Subcutaneous adipose tissue (tissue), 4 donors: ENCODE measurements around the gene RASD2. TPM values are rescaled to one million over a fixed set of nuclear protein-coding genes. Genes with fewer than 3 reads are reported as not detected.

Source experiments
- total RNA-seq, 4 donors: library from RNA; depleted of rRNA; stranded (reverse); fragments of >200 nt; gene quantifications; one replicate each; pipeline ENCODE4 v1.1.0, GENCODE V29; 2016
- TF ChIP-seq, protein P1 (sequence below): fragments of 450-650 bp; IDR thresholded peaks from one replicate; pipeline ENCODE4 v1.5.1; 2016; ENCODE audit warnings: low read depth, mild to moderate bottlenecking, control low read depth, antibody characterized with exemption, moderate library complexity

RASD2 gene
- total RNA-seq, 4 donors from 2014 or later, result 0.16 to 1.9 (median 0.31) TPM

DNA sequence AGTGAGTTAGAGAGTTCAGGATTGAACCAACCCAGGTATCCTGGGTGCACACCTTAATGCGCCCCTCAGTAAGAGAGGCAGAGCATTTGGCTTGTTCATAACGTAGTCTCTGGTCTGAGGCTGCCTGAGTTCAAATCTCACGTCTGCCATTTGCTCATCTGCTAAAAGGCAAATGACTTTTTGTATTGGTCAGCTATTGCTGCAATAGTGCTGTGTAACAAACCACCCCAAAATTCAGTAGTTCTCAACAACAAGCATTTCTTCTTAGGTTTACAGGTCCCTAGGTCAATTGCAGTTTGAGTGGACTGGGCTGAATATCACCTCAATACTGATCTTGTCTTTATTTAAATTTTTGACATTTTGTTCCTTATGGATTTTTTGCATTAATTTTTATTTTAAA, 18.1 kb downstream of the RASD2 start:
- TF ChIP-seq, protein P1, sequence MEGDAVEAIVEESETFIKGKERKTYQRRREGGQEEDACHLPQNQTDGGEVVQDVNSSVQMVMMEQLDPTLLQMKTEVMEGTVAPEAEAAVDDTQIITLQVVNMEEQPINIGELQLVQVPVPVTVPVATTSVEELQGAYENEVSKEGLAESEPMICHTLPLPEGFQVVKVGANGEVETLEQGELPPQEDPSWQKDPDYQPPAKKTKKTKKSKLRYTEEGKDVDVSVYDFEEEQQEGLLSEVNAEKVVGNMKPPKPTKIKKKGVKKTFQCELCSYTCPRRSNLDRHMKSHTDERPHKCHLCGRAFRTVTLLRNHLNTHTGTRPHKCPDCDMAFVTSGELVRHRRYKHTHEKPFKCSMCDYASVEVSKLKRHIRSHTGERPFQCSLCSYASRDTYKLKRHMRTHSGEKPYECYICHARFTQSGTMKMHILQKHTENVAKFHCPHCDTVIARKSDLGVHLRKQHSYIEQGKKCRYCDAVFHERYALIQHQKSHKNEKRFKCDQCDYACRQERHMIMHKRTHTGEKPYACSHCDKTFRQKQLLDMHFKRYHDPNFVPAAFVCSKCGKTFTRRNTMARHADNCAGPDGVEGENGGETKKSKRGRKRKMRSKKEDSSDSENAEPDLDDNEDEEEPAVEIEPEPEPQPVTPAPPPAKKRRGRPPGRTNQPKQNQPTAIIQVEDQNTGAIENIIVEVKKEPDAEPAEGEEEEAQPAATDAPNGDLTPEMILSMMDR, result no peak

GRCh38 chr22:35559354-35560005, 18.8 kb downstream of the RASD2 start:
- TF ChIP-seq, protein P1, result no peak

DNA sequence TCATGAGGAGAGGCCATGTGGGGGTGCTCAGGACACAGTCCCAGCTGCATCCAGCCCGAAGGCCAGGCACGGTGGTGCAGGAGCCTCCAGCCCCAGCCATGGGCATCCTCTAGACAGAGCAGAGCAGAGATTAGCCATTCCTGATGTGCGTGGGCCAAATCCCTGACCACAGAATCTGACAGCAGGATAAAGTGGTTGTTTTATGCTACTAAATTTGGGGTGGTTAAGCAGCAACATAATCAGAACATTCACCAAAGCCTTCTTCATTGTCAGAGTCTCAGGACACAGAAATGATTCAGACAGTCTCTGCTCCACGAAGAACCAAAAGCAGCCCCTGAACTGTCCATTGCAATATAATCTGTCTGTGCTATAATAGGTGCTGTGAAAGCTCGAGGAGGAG, 19.7 kb downstream of the RASD2 start:
- TF ChIP-seq, protein P1, result no peak

DNA sequence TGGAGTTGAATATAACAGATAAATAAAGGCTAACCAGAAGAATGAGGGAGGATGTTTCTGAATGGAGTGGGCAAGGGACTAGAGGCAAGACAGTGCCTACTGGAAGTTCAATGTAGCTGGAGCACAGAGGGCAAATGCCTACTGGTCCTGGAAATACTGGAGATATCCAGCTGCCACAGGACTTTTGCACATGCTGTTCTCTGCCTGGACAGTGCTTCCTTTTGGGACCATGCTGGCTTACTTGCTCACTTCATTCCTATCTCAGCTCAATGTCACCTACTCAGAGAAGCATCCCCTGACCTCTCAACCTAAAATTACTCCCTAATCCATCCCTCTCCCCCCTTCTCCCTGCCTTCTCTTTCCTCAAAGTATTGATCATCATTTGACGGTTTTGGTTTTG, 20.2 kb downstream of the RASD2 start:
- TF ChIP-seq, protein P1, result no peak

DNA sequence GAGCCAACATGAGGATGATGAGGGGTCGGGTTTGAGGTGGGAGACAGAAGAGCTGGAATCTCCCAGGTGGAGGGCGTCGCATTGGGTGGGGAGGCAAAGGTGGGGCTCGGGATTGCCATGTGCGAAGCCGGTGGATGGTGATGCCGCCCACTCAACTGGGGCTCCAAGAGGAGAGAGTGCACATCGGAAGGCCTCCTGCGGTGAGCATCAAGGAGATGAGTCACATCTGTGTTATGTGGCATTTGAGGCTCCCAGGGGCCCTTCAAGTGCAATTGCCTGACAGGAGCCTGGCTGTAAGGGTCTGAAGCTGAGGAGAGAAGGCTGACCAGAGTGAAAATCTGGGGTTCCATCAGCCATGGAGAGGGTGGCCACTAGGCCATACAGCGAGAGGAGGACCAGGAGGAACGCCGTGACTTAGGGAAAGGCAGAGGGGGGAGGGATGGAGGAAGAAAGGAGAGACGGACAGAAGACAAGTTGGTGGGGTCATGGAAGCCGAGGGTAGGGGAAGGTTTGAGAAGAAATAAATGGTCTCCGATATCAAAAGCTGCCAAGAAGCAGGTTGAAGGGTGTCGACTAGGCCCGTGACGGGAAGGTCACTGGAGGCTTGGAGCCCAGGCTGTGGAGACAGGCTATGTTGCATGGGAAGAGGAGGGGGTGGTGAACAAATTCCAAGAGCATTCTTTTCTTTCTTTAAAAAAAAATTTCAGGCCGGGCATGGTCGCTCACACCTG, 21.3 kb downstream of the RASD2 start:
- TF ChIP-seq, protein P1, result no peak

DNA sequence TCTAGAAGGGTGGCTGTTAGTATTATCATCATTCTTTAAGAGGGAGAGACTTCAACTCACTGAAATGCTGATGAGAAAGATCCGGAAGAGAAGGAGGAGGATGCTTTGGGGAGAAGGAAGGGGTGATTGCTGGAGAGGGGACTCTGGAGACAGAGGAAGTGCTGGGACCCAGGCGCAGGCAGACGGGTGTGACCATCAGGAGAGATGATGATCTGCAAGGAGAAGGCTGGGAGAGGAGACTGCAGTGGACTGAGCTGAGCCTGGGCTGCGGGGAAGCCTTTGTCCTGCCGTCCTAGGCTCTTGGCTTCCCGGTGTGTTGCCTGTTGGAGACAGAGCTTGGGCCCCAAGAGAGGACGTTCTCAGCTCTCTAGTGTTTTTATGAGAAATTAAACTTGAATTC, 22.6 kb downstream of the RASD2 start:
- TF ChIP-seq, protein P1, result no peak

DNA sequence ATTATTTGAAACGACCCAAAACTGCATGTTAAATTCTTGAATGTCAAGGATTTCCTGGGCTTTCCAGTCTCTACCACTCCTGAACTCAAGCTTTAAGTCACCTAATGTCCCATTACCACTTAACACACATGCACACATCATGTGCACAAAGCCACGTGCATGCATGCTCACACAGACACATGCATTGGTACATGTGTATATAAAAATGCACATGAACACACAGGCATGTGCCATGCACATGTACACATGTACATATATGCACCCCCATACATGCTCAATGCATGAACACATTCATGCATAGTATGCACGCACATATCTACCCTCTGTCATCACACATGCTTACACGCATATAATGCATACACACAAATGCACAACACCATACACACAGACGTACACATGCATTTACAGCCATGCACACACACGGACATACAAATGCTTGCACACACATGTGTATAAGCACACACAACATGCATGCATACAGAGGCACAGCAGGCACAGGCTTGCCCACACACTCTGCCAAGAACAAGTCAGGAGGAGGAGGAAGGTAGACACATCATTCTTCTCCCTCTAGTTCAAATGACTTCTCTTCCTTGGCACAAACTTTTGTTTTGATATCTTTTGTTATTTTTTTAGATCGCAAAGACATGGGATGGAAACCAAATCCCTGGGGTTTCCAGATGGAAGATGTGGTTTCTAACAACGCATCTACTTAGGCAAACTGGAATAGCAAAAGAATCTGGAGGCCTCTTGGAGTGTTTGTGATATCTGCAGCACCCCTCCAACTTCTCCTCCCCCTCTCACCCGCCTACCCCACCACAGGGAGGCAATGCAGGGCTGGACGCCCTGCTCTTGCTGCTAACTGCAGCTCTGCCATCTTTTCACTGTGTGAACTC, 24.6 kb downstream of the RASD2 start:
- TF ChIP-seq, protein P1, result no peak
